Measurements from ENCODE around the gene PKP2. TPM values are rescaled to one million over a fixed set of nuclear protein-coding genes. Genes with fewer than 3 reads are reported as not detected.

Gene PKP2
- total and polyA plus RNA-seq, 2 of the 4 experiments (the other 2 are of a cell fraction), result 0.10 to 0.18 TPM

DNA sequence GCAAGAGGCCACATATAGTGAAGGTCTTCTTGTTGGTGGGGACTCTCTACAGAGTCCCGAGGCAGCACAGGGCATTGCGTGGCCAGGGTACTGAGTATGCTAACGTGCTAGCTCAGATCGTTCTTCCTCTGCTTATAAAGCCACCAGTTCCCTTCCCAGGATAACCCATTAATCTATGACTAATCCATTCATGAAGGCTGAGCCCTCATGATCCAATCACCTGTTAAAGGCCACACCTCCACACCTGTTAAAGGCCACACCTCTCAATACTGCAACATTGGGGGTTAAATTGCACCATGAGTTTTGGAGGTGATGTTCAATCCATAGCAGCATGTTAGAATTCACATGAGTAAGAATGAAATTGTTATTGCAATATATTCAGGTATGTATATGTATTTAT lies 128.1 kb downstream of the PKP2 start:
- no peaks in the 10 kb centered on the region for H3K36me3 ChIP-seq (ENCODE audit: control insufficient read depth, insufficient read depth, low read length)
- H2BK5ac ChIP-seq (ENCODE audit: low read depth, low read length, poor library complexity, severe bottlenecking), result no peak overlapping the region
- intact Hi-C loops (cut with micrococcal nuclease) (no loop called here), in situ Hi-C loops (cut with MboI; ENCODE audit: low sequenced_read_pairs) (no loop called here), dilution Hi-C loops (cut with HindIII; ENCODE audit: low sequenced_read_pairs, unreplicated experiment) (no loop called here)
- no TSS peak for BruUV-seq (replicated peaks)
- no peak overlapping the region for H4K5ac ChIP-seq (ENCODE audit: low read depth, low read length)
- no peaks in the 10 kb centered on the region for H3K9me1 ChIP-seq (ENCODE audit: insufficient read depth, low read length)
- H2BK15ac ChIP-seq (ENCODE audit: low read depth, low read length), result no peak overlapping the region
- no peak overlapping the region for H3K9ac ChIP-seq (ENCODE audit: low read depth, low read length)
- H3K9me3 ChIP-seq (ENCODE audit: control insufficient read depth, insufficient read depth, low read length), result no peaks in the 10 kb centered on the region
- no peak overlapping the region for H3K18ac ChIP-seq (ENCODE audit: low read depth, low read length)
- no CpG with 5 or more reads among the region's 4 CpGs for WGBS, 2 experiments (ENCODE audit: extremely low coverage in 2 of 2, insufficient read length in 1 of 2)
- TF ChIP-seq CEBPB (IDR thresholded peaks at IDR 0.05; ENCODE audit: low read depth, low read length), result no peak
- no peak for TF ChIP-seq NFE2L2 (IDR thresholded peaks at IDR 0.05; ENCODE audit: low read depth, low read length)
- TF ChIP-seq POLR2A (IDR thresholded peaks at IDR 0.05; ENCODE audit: low read depth, low read length), result no peak
- TF ChIP-seq RFX5 (IDR thresholded peaks at IDR 0.05; ENCODE audit: low read depth, low read length), result no peak
- no peak for TF ChIP-seq BHLHE40 (IDR thresholded peaks at IDR 0.05; ENCODE audit: low read depth, low read length)
- no peak for TF ChIP-seq MAZ (IDR thresholded peaks at IDR 0.05; ENCODE audit: borderline replicate concordance, low read depth, low read length)
- TF ChIP-seq MAFK (IDR thresholded peaks at IDR 0.05; ENCODE audit: low read depth, low read length), result no peak
- TF ChIP-seq RCOR1 (IDR thresholded peaks at IDR 0.05; ENCODE audit: insufficient replicate concordance, low read length), result no peak
- no peak for TF ChIP-seq MXI1 (IDR thresholded peaks at IDR 0.05; ENCODE audit: borderline replicate concordance, low read depth, low read length)
- TF ChIP-seq CHD1 (IDR thresholded peaks at IDR 0.05; ENCODE audit: low read depth, low read length), result no peak
- TF ChIP-seq, protein P1, sequence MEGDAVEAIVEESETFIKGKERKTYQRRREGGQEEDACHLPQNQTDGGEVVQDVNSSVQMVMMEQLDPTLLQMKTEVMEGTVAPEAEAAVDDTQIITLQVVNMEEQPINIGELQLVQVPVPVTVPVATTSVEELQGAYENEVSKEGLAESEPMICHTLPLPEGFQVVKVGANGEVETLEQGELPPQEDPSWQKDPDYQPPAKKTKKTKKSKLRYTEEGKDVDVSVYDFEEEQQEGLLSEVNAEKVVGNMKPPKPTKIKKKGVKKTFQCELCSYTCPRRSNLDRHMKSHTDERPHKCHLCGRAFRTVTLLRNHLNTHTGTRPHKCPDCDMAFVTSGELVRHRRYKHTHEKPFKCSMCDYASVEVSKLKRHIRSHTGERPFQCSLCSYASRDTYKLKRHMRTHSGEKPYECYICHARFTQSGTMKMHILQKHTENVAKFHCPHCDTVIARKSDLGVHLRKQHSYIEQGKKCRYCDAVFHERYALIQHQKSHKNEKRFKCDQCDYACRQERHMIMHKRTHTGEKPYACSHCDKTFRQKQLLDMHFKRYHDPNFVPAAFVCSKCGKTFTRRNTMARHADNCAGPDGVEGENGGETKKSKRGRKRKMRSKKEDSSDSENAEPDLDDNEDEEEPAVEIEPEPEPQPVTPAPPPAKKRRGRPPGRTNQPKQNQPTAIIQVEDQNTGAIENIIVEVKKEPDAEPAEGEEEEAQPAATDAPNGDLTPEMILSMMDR (conservative IDR thresholded peaks at IDR 0.05; ENCODE audit: low read depth, low read length), result no peak
- no peak for TF ChIP-seq RAD21 (IDR thresholded peaks at IDR 0.05; ENCODE audit: low read length)
- TF ChIP-seq, protein P2, sequence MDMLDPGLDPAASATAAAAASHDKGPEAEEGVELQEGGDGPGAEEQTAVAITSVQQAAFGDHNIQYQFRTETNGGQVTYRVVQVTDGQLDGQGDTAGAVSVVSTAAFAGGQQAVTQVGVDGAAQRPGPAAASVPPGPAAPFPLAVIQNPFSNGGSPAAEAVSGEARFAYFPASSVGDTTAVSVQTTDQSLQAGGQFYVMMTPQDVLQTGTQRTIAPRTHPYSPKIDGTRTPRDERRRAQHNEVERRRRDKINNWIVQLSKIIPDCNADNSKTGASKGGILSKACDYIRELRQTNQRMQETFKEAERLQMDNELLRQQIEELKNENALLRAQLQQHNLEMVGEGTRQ (IDR thresholded peaks at IDR 0.05; ENCODE audit: low read depth, low read length), result no peak
- TF ChIP-seq, protein P3, sequence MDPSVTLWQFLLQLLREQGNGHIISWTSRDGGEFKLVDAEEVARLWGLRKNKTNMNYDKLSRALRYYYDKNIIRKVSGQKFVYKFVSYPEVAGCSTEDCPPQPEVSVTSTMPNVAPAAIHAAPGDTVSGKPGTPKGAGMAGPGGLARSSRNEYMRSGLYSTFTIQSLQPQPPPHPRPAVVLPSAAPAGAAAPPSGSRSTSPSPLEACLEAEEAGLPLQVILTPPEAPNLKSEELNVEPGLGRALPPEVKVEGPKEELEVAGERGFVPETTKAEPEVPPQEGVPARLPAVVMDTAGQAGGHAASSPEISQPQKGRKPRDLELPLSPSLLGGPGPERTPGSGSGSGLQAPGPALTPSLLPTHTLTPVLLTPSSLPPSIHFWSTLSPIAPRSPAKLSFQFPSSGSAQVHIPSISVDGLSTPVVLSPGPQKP (IDR thresholded peaks at IDR 0.05; ENCODE audit: borderline replicate concordance, low read depth, low read length), result no peak
- TF ChIP-seq FOS (IDR thresholded peaks at IDR 0.05; ENCODE audit: low read depth, low read length), result no peak
- ChIA-PET POLR2A (ENCODE audit: unreplicated experiment) (no interaction called here), CTCF (no interaction called here)
- no peak overlapping the region for H2AFZ ChIP-seq (replicated peaks; ENCODE audit: low read length, poor library complexity)
- H3K4me1 ChIP-seq (ENCODE audit: control insufficient read depth, insufficient read depth, low read length), result no peaks in the 10 kb centered on the region
- H3K4me2 ChIP-seq (ENCODE audit: low read depth, low read length), result no peak overlapping the region
- no peak overlapping the region for H3K14ac ChIP-seq (replicated peaks; ENCODE audit: low read depth, low read length)
- H3K4me3 ChIP-seq (ENCODE audit: insufficient read depth, low read depth, low read length), result no peak overlapping the region
- H2BK120ac ChIP-seq (ENCODE audit: low read depth, low read length), result no peak overlapping the region
- ATAC-seq (ENCODE audit: low read depth) (no peak), DNase-seq (no peak)
- no peak overlapping the region for H2AK5ac ChIP-seq (ENCODE audit: low read depth, low read length)
- H3K27me3 ChIP-seq (ENCODE audit: control insufficient read depth, insufficient read depth, low read length), result no peaks in the 10 kb centered on the region
- no peak overlapping the region for H4K8ac ChIP-seq (ENCODE audit: low read depth in 2 of 2, low read length in 2 of 2)
- H4K91ac ChIP-seq (ENCODE audit: insufficient read depth, low read depth, low read length), result no peak overlapping the region
- no peak overlapping the region for H3K27ac ChIP-seq (ENCODE audit: insufficient read depth, low read length)
- no peak overlapping the region for H3K23ac ChIP-seq (ENCODE audit: low read depth, low read length)
- H2BK20ac ChIP-seq (ENCODE audit: low read depth, low read length), result no peak overlapping the region
- no peak overlapping the region for H3K56ac ChIP-seq (ENCODE audit: extremely low read depth, insufficient read depth, low read length)
- no peak overlapping the region for H3K4ac ChIP-seq (ENCODE audit: low read depth, low read length)
- no peak overlapping the region for H2AK9ac ChIP-seq (replicated peaks; ENCODE audit: low read depth, low read length, poor library complexity)
- H3K79me1 ChIP-seq (ENCODE audit: low read depth in 1 of 2, low read length in 2 of 2), result no peaks in the 10 kb centered on the region
- H4K20me1 ChIP-seq (ENCODE audit: insufficient read depth, low read length), result no peaks in the 10 kb centered on the region
